ENCODE data around the gene APBA3.

GRCh38 chr19:3733549-3734309 is 27.8 kb downstream of the APBA3 start:
- TF ChIP-seq, protein P1, sequence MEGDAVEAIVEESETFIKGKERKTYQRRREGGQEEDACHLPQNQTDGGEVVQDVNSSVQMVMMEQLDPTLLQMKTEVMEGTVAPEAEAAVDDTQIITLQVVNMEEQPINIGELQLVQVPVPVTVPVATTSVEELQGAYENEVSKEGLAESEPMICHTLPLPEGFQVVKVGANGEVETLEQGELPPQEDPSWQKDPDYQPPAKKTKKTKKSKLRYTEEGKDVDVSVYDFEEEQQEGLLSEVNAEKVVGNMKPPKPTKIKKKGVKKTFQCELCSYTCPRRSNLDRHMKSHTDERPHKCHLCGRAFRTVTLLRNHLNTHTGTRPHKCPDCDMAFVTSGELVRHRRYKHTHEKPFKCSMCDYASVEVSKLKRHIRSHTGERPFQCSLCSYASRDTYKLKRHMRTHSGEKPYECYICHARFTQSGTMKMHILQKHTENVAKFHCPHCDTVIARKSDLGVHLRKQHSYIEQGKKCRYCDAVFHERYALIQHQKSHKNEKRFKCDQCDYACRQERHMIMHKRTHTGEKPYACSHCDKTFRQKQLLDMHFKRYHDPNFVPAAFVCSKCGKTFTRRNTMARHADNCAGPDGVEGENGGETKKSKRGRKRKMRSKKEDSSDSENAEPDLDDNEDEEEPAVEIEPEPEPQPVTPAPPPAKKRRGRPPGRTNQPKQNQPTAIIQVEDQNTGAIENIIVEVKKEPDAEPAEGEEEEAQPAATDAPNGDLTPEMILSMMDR (IDR thresholded peaks at IDR 0.05; ENCODE audit: low read length), result no peak
- TF ChIP-seq EZH2 (optimal IDR thresholded peaks at IDR 0.05; ENCODE audit: low read depth, low read length) (no peak), EZH2phosphoT487 (IDR thresholded peaks at IDR 0.05; ENCODE audit: low read length) (0 out of 2 replicates have a peak, but pooled peaks have one; percentile 8)

Measured in MM.1S (cell line).